NCI-H526 (cell line): ENCODE data around the gene SLC12A7.
"Not testable (repeated sequence)": the region's sequence is repeated elsewhere in the genome, so short reads cannot be mapped to it uniquely, and the experiment has no call there.

Source experiments
- DNase-seq, 2 experiments: peaks; one replicate each; lab custom pipeline; 2025; lab: John Stamatoyannopoulos, UW

Gene SLC12A7

GRCh38 chr5:1063661-1064382, 48.0 kb downstream of the SLC12A7 start:
- DNase-seq: no peak

DNA sequence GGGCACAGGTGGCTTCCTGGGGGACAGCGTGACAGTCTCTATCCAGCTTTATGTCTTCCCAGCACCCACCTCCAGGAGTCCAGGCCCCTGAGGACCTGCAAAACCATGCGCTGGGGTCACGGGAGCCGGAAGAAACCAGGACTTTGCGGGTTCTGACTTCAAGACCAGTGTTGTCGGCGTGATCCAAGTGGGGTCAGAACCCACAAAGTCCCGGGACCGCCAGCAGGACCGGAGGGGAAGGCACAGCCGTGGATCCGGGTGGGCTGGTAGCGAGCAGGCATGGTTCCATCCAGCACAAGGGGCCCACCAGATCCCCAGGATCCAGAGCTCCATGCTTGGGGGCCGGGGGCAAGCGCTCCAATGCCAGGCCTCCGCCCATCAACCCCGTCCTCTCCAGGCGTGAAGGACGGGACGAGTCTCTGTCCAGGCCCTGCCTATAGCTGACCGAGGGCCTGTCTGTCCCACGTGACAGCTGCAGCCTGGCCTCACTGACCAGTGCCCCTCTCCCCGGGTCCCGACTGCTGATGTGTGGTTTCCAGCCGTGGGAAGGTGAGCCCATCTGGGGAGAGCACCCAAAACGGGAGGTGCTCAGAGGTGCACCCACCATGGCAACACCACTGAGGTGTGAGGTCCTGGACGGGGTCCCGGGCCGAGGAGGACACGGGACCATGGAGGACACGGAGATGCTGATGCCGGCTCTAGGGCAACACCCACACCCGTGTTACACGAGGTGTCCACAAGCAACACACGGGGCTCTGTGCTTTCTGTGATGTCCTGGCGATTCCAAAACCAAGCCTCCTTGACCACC, 48.9 kb downstream of the SLC12A7 start:
- no peak for DNase-seq

DNA sequence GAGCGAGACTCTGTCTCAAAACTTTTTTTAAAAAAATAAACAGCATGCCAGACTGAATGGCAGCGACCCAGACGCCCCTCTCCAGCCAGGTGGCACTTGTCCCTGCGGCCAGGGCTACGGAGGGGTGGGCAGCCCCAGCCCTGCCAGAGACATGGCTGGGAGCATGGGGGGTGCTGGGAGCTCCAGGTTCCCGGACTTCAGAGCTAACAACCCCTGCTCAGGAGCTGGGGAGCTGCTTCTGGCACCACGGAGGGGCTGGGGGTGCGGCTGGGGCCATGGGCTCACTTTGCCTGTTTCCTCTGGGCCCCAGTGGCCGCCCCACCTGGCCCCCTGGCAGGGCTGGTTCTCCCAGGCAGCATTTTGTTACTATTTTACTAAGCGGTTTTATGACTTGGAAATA, 49.9 kb downstream of the SLC12A7 start:
- DNase-seq: no peak

- DNase-seq: not testable (repeated sequence)
These were observed 50.6 kb downstream of the SLC12A7 start for GRCh38 chr5:1061292-1061691.

DNA sequence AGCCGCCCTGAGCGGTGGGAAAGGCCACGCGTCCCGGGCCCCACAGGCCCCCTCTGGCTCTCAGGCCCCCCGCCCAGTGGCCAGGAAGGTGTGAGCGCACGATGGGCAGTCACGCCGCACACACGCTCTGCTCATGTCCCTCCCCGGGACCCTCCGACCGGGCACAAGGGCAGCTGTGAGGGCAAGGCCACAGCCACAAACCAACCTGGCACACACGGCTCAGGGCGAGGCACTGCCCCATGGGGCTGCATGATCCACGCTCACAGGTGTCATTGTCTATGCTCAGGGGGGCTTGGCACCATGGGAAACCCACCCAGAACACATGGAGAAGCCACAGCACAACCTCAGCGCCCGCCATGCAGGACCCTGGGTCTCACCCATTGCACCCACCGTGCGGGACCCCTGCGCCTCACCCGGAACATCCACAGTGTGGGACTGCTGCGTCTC, 51.3 kb downstream of the SLC12A7 start:
- no peak for DNase-seq

GRCh38 chr5:1059884-1060263, 52.0 kb downstream of the SLC12A7 start:
- no peak for DNase-seq

DNA sequence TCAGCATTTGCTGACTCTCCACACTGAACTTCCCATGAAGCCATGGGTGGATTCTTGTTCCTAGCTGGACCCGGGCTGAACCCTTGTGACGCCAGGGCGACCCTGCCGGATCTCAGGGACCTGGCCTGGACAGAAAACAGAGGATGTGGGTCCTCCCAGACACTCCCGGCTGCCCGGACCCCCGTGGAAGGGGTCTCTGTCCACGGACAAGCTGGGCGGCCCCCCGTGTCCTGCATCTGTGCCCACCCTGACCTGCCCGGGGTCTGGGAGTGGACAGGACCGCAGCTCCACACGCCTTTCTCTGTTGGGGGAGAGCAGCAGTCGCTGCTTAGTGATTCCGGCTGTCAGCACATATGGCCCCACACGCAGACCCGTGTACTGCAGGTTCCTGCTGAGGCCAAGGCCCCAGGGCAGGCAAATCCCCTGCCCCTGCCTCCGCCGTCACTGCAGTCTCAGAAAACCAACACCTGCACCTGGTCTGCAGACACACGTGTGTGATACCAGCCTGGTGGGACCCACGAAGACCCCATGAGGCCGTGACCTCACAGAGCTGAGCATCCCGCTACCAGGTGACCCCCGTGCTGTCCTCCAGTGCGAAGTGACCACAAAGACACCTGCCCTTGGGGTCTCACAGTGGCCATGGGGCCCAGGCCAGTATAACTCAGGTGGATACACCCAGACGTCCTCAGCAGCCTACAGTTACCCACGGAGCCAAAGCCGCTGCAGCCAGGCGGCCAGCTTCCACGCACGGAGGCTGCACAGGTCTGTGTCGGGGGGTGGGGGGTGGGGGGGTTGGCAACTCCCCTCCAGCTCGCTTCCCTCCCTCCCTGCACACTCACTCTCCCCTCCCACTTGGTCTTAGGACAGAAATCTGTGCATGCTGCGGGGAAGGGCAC, 52.6 kb downstream of the SLC12A7 start:
- no peak for DNase-seq

DNA sequence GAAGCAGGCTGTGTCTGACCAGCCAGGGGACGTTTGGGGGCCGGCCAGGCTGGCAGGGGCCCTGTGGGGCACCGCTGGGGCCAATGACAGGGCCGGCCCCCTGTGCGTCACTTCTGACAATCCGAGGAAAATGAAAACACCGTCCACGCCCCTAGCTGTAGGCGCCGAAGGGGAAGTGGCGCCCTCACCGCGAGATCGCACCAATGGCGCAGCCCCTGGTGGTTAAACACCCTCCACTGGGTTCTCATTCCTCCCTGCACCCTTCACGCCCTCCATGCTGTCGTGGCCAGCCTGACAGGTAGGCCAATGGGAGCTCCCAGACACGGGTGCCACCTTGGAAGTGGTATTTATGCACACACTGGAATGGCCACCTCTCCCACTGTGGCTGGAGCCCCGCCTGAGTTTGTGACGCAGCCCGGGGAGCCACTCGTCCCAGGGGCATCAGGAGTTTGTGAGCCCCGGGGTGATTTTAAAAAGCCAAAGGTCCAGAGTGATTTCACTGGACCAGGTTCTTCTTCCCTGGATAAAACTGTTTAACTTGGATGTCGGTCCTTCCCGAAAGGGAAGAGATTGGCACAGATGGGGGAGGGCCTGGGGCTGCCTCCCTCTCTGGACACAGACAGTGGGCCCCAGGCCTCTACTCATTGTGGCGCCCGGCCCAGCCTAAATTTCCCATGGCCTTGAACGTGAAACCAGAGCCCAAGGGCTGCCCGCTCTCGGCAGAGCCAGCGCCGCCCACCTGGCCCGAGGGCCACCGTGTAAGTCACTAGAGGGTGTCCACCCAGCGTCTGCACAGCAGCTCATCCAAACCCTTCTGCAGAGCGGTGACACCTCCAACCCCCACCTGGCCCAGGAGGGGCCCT, 53.5 kb downstream of the SLC12A7 start:
- DNase-seq: no peak

DNA sequence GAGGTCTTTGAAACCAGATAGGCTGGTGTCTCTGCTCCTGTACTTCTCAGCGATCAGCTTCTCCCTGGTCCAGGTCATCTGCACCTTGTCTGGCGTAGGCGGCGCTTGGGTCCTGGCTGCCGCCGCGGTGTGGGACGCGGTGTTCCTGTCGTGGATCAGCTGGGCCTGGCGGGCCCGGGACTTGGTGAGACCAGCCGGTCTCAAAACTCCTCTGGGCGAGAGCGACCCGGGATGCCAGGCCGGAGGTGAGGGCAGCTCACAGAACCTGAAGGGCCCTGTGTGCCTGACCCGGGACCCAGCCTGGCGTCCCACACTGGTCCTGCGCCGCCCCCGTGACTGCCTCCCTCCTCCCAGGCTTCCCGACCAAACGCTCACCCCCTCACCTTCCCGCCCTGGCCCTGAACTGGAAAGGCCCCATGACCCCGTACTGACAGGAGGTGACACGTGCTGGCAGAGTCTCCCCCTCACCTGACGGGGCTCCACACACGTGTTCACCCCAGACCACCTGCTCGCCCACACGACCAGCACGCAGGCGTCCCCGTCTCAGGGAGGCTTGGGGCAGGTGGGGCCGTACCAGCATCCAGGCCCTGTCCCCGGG, 54.3 kb downstream of the SLC12A7 start:
- no peak for DNase-seq

DNA sequence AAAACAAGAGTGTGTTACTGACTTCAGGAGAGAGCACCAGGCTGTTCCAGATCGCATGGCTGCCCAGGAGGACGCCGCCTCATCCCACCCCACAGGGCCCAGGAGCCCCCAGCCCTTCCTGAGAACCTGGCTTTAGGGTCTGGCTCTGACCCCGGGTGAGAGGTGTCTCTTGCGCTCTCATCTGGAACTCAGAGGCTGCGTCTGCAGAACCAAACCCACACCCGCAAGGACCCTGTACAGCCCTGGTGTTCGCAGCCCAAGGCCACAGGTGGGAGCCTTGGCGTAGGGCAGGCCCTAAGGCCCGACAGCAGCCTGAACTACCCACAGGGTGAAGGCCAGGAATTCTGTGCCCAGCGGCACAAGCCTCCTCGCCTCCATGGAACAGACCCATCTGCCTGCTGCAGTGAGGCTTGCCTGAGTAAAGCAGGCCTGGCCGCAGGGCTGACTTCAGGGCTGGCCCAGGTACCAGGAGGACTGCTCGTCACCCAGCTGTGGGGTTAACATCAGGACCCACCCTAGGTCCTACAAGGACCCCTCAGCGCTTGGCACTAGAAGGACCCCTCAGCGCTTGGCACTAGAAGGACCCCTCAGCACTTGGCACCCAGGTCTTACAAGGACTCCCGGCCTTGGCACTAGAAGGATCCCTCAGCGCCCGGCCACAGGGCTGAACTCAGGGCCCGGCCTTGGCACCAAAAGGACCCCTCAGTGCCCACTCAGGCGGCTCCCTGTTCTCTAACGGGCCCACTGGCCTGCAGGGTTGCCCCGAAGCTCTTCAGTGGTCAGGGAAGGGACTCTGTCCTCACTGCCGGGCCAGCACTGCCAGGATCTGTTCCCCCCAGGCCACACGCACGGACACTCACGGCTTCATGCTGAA, 55.0 kb downstream of the SLC12A7 start:
- DNase-seq: no peak

DNA sequence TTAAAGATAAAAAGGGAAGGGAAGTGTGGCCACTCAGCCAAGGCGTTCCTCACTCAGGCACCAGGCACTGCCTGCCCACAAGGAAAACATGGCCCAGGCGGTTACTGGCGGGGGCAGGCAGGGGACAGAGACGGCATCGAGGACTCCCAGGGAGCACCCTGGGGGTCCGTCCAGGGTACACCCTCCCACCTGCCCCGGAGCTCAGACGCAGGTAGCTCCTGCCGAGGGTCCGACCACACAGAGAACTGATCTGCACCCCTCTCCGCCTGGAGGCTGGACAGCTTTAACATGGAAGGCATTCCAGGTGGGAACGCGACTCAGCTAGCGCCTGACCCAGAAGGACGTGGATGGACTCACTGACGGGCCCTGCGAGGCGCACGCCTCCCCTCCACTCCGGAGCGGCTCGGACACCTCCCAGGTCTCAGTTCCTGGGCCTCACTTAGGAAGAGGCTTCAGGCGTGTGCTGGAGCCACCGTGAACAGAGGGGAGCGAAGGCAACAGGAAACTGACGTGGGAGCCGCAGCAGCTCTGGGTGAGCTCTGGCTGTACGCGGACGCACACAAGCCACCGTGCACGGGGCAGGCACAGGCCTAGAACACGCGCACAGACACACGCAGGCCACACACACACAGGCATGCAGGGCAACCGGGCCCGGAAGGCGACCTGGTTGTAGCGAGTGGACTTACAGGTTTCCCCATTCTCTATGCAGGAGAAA, 55.8 kb downstream of the SLC12A7 start:
- no peak for DNase-seq

DNA sequence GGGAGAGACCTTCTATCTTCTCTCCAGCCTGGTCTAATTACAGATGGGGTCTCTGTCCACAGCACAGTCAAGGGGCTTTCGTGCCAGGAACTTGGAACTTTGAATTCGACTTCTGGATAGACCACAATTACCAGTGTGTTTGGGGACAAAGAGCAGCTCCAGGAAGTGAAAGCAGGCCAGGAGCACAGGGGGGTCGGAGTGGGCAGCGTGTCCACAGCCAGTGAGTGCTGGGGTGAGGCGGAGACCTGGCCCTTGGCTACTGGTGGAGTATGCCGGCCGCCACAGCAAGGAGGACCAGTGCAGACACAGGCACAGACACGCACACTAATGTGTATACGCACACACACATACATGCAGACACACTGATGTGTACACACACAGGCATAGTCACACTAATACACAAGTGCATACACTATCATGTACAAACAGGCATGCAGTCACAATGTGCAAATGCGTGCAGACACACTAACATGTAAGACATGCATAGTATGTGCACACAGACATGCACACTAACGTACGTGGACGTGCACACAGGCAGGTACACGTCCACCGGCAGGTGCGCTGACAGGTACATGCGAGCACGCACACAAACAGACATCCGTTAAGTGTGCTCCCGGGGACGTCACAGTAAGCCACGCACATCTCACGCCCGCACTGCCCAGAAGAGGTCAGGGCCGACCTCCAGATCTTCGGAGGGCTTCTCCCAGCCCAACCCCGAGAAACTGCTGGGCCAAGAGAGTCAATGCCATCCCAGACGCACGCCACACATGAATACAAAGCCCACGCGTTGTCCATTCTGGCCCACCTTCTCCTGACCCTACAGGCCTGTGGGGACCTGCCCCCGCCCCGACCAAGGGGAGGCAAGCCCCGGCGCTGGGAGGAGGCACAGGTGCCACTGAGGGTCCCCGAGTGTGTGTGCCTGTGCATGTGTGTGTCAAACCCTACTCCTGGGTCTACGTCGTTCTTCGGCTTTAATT, 56.8 kb downstream of the SLC12A7 start:
- DNase-seq: no peak

DNA sequence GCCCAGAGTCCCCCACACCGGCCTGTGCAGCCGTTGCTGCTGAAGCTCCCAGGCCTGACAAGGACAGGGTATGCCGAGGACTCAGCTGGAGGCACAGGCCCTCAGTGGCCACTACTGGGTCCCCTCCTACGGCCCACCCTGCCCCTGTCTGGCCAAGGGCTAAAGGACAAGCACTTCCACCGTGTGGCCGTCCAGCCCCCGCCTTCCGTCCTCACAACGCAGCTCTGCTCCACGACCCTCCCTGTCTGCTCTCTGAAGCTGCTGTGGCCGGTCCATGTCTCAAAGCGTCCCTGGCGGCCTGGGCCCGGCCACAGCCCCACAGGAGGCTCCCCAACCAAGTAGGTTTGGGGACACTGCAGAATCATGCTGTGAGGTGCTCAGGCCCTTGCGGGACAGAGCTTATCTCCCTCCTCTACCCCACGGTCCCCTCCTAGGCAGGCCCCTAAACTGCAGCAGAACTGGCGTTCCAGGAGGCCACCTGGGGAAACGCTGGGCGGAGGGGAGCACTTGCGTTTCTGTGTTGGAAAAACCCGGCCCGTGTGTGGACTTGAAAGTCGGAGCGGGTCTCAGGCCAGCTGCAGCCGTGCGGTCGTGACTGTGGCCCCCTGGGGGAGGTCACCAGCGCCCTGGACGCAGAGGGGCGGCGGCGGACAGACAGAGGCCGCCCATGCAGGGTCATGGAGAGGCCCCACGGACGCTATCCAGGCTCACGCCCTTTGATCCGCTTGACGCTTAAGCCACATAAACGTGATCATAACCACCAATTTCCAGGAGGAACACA, 57.7 kb downstream of the SLC12A7 start:
- no peak for DNase-seq

DNA sequence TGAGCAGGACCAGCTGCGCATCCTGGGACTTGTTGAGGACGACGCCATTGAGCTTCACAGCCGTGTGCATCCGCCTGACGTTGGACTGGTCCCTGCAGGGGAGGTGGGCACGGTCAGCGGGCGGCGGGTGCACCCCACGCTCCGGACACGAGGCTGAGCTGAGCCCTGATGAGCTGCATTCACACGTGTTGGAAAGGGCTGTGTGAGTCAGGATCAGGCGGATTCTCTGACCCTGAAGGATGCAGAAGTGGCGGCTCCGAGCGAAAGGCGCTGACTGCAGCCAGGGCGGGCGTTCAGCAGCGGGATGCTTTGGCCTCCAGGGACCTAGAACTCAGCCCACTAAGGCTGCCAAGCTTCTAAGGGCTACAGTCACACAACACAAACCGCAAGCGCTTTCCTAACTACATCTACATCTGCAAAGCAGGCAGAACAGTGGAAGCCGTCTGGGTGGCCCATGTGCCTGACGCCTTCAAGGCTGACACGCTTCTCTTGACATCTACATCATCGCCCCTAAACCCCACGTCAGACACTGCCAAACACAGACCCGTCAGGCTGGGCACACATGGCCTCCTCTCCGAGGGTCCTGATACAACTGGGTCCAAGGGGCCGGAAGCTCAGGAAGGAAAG, 58.4 kb downstream of the SLC12A7 start:
- DNase-seq: no peak

GRCh38 chr5:1052641-1053390, 59.0 kb downstream of the SLC12A7 start:
- DNase-seq: no peak

GRCh38 chr5:1052076-1052475, 59.8 kb downstream of the SLC12A7 start:
- DNase-seq: no peak
